Osteoblast (primary cell): ENCODE results near the gene MANBA. TPM values are rescaled to one million over a fixed set of nuclear protein-coding genes. Genes with fewer than 3 reads are reported as not detected.
"Not testable (repeated sequence)": the region's sequence is repeated elsewhere in the genome, so short reads cannot be mapped to it uniquely, and the experiment has no call there.

Experiments used
- DNase-seq: peaks from one replicate; pipeline ENCODE4 v3.0.0; 2011; ENCODE audit warnings: low spot score, mixed read lengths; ENCODE audit not compliant: insufficient read length; ENCODE audit errors: missing footprints
- H2AFZ ChIP-seq: 2 replicates; pipeline ENCODE4 v1.6.0; 2011; ENCODE audit warnings: mild to moderate bottlenecking, low read length
- H3K27ac ChIP-seq: 2 replicates; pipeline ENCODE4 v1.5.1; 2011; ENCODE audit warnings: mild to moderate bottlenecking, low read depth, low read length, moderate library complexity
- H3K27me3 ChIP-seq: 2 replicates; pipeline ENCODE4 v1.6.0; 2012; ENCODE audit warnings: mild to moderate bottlenecking, control low read depth, inconsistent platforms, low read length, moderate library complexity; ENCODE audit not compliant: insufficient read depth
- H3K36me3 ChIP-seq: 2 replicates; pipeline ENCODE4 v1.5.1; 2011; ENCODE audit warnings: mild to moderate bottlenecking, low read length, control low read depth, moderate library complexity; ENCODE audit not compliant: insufficient read depth
- H3K4me1 ChIP-seq: 2 replicates; pipeline ENCODE4 v1.5.1; 2011; ENCODE audit warnings: mild to moderate bottlenecking, low read length, control low read depth, moderate library complexity; ENCODE audit not compliant: insufficient read depth
- H3K4me2 ChIP-seq: 2 replicates; pipeline ENCODE4 v1.6.0; 2011; ENCODE audit warnings: mild to moderate bottlenecking, low read length; ENCODE audit not compliant: insufficient read depth
- H3K4me3 ChIP-seq: fragments of 200-600 bp; sonication (generic); 3 replicates; pipeline ENCODE4 v1.5.1; 2012; ENCODE audit warnings: mild to moderate bottlenecking, low read length, inconsistent platforms; ENCODE audit not compliant: insufficient read depth
- H3K79me2 ChIP-seq: 2 replicates; pipeline ENCODE4 v1.6.0; 2012; ENCODE audit warnings: mild to moderate bottlenecking, low read length, control low read depth, inconsistent platforms; ENCODE audit not compliant: insufficient read depth
- H3K9me3 ChIP-seq: 2 replicates; pipeline ENCODE4 v1.5.1; 2011; ENCODE audit warnings: low read depth, low read length, control low read depth
- H4K20me1 ChIP-seq: 2 replicates; pipeline ENCODE4 v1.6.0; 2012; ENCODE audit warnings: mild to moderate bottlenecking, low read length, control low read depth; ENCODE audit not compliant: insufficient read depth
- total RNA-seq: library from RNA; depleted of rRNA; stranded (reverse); fragments of >200 nt; gene quantifications from 2 replicates; pipeline ENCODE4 v1.2.3, GENCODE V29; 2012
- TF ChIP-seq, protein P1 (sequence below): IDR thresholded peaks from 2 replicates; pipeline ENCODE4 v1.5.1; 2011; ENCODE audit warnings: mild to moderate bottlenecking, low read depth, low read length, moderate library complexity; ENCODE audit errors: extremely low read depth

Gene MANBA
- total RNA-seq, 1 donor, result 64.1 TPM

DNA sequence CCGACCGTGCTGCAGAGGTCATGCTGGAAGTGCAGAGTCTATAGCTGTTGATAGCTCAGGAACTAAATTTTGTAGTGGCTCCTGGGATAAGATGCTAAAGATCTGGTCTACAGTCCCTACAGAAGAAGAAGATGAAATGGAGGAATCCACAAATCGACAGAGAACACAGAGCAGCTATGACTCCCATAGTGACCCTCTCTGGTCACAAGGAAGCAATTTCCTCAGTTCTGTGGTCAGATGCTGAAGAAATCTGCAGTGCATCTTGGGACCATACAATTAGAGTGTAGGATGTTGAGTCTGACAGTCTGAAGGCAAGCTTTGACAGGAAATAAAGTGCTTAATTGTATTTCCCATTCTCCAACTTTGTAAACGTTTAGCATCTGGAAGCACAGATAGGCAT is 8.8 kb downstream of the MANBA start:
- H4K20me1 ChIP-seq, result no peaks in the 10 kb centered on the region
- no peak overlapping the region for H3K27ac ChIP-seq
- no peak for DNase-seq
- no peaks in the 10 kb centered on the region for H3K27me3 ChIP-seq
- H3K4me3 ChIP-seq, result no peak overlapping the region
- TF ChIP-seq, protein P1, sequence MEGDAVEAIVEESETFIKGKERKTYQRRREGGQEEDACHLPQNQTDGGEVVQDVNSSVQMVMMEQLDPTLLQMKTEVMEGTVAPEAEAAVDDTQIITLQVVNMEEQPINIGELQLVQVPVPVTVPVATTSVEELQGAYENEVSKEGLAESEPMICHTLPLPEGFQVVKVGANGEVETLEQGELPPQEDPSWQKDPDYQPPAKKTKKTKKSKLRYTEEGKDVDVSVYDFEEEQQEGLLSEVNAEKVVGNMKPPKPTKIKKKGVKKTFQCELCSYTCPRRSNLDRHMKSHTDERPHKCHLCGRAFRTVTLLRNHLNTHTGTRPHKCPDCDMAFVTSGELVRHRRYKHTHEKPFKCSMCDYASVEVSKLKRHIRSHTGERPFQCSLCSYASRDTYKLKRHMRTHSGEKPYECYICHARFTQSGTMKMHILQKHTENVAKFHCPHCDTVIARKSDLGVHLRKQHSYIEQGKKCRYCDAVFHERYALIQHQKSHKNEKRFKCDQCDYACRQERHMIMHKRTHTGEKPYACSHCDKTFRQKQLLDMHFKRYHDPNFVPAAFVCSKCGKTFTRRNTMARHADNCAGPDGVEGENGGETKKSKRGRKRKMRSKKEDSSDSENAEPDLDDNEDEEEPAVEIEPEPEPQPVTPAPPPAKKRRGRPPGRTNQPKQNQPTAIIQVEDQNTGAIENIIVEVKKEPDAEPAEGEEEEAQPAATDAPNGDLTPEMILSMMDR, result no peak
- H3K79me2 ChIP-seq, result peaks cover 20% of the 10 kb centered on the region
- H3K4me1 ChIP-seq, result no peaks in the 10 kb centered on the region
- H3K9me3 ChIP-seq, result no peaks in the 10 kb centered on the region
- H2AFZ ChIP-seq, result no peak overlapping the region
- no peaks in the 10 kb centered on the region for H3K36me3 ChIP-seq
- H3K4me2 ChIP-seq, result no peak overlapping the region

DNA sequence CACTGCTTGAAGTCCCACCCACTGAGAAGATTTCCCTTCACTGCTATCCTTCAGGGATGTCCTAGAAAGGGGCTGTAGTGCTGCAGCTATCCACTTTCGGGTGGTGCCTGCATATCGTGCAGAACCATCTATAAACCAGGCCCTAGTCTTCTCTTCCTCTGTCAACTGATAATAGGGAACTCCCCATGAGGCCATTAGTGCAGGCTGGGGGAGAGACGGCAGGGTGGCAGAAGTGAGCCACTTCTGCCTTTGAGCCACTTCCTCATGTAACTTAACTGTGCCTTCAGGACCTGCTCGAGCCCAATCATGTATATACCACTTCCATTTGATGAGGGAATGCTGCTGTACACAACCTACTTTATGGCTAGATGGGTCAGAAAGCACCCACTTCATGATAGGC is 17.4 kb downstream of the MANBA start:
- H3K27me3 ChIP-seq, H3K27ac ChIP-seq, H4K20me1 ChIP-seq, H2AFZ ChIP-seq, H3K9me3 ChIP-seq, H3K4me2 ChIP-seq, DNase-seq, H3K4me3 ChIP-seq, H3K36me3 ChIP-seq, H3K4me1 ChIP-seq: not testable (repeated sequence)
- H3K79me2 ChIP-seq, result peaks cover 13% of the 10 kb centered on the region

DNA sequence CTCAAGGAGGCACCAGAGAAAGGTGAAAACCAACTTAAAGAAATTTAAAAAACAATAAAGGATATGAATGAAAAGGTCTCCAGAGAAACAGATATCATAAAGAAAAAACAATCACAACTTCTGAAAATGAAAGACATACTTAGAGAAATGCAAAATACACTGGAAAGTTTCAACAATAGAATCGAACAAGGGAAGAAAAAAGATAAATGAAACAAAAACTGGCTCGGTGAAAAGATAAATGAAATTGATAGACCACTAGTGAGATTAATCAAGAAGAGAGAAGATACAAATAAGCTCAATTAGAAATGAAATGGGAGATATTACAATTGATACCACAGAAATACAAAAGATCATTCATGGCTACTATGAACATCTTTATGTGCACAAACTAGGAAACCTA is 22.0 kb downstream of the MANBA start:
- H4K20me1 ChIP-seq, H3K27ac ChIP-seq, H3K4me3 ChIP-seq, H3K36me3 ChIP-seq, DNase-seq, H3K4me2 ChIP-seq, H3K4me1 ChIP-seq, H3K27me3 ChIP-seq, H2AFZ ChIP-seq, H3K9me3 ChIP-seq: not testable (repeated sequence)
- H3K79me2 ChIP-seq, result peaks cover 27% of the 10 kb centered on the region

DNA sequence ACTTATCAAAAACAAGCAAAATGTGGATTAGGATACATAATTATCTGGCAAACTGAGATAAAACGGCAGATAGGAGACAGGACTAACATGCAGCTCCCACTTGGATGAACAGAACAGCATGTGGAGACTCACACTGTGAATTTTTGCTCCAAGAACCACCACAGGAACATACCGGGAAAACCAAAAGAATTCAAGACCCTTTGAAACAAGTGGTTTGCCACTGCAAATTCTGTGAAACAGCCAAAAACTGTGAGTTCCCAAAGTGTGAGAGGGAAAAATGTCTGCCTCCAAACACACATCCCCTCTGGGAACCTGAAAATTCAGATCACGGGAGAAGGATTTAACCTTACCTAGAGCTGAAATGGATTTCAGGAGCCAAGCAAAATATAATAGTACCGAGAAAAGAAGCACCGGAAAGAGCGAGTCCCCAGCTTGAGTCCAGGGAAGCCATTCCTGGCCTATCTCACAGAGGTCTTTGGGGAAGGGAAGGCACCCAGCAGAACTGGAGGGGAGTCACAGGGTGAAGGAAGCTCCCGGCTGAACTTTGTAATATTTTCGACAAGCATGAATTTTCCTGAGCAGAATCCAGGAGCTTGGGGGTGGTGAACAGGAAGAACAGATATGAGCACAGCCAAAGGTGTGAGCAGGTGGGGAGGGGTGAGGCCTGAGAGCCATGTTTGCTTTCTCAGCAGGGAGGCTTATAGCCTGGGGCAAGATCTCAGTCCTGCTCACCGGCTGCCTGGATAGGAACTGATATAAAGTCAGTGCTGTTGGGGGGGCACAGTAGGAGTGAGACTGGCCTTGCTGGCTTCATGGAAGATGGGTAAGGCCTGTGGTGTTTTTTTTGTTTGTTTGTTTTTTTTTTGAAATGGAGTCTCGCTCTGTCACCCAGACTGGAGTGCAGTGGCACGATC is 23.9 kb downstream of the MANBA start:
- Histone ChIP-seq H3K9me3 (no peaks in the 10 kb centered on the region), H3K27ac (no peak overlapping the region), H2AFZ (no peak overlapping the region), H3K4me2 (no peak overlapping the region), H4K20me1 (peaks cover 4% of the 10 kb centered on the region), H3K36me3 (no peaks in the 10 kb centered on the region), H3K4me1 (peaks cover 9% of the 10 kb centered on the region), H3K27me3 (no peaks in the 10 kb centered on the region), H3K4me3 (no peak overlapping the region), H3K79me2 (peaks cover 29% of the 10 kb centered on the region)
- DNase-seq, result no peak
- TF ChIP-seq, protein P1, result no peak

DNA sequence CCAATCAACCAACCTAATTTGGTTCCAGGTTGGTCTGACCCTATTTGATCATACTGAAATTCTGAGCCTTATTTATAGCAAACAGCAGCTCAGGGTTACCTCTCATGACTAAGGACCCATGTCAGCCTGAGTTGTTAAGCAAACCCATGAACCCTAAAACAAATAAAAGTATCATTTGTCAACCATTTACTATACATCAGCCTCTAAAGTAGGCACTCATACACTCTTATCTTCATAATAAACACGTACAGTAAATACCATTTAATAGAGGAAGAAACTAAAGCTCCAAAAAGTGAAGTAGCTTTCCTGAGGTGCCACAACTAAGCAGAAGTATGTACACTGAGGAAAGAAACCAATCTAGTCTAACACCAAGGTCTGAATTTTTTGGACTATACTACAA is 25.2 kb downstream of the MANBA start:
- DNase-seq, result no peak
- no peaks in the 10 kb centered on the region for H3K36me3 ChIP-seq
- H3K4me3 ChIP-seq, result no peak overlapping the region
- TF ChIP-seq, protein P1, result no peak
- no peak overlapping the region for H3K27ac ChIP-seq
- H2AFZ ChIP-seq, result no peak overlapping the region
- H3K4me2 ChIP-seq, result no peak overlapping the region
- H3K27me3 ChIP-seq, result no peaks in the 10 kb centered on the region
- H3K4me1 ChIP-seq, result peaks cover 9% of the 10 kb centered on the region
- peaks cover 4% of the 10 kb centered on the region for H4K20me1 ChIP-seq
- no peaks in the 10 kb centered on the region for H3K9me3 ChIP-seq
- peaks cover 27% of the 10 kb centered on the region for H3K79me2 ChIP-seq
